COLO668 (cell line): ENCODE data around the gene FOXP2.

ENCODE experiments used
- DNase-seq: peaks from one replicate; lab custom pipeline; 2025; ENCODE audit not compliant: unreplicated experiment; lab: John Stamatoyannopoulos, UW

Gene FOXP2

GRCh38 chr7:114708646-114709045, 294.0 kb downstream of the FOXP2 start:
- DNase-seq = no peak

- DNase-seq = no peak
Observed at GRCh38 chr7:114710499-114710898, 295.9 kb downstream of the FOXP2 start.

DNA sequence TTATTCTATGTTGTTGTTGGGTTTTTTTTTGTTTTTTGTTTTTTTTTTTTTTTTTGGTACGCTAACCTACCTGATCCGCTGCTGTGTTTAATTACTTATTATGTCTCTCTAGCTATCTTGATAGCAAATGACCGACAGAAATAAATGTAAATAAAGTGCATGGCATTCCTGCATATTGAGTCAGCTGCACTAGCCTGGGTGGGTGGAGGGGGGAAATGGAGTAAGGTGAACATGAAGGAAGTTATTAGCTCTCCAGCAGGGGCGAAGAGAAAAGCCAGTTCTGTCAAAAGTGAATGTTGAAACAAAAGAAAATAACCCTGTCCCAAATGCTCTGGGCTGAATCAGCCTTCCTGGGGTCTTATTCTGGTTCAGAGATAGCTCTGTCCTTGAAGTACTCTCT, 296.6 kb downstream of the FOXP2 start:
- no peak for DNase-seq

DNA sequence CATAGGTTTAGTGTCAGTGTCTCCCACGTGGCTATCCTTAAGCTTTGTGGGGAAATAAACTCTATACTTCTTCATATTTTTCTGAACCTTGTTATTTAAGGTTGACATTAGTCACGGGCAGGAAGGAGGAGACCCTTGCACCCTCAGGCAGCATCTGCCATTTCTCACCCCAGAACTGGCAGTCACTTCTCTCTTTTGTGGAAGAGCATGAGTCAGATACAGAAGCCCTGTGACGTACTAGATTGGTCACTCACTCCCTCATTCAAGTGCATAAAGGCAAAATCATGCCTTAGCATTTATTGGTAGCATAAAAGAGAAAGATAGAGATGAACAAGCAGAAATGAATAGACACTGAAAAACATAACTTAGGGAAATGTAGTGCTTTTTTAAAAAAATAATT, 301.3 kb downstream of the FOXP2 start:
- no peak for DNase-seq

- no peak for DNase-seq
Observed at GRCh38 chr7:114718861-114719260, 304.2 kb downstream of the FOXP2 start.

DNA sequence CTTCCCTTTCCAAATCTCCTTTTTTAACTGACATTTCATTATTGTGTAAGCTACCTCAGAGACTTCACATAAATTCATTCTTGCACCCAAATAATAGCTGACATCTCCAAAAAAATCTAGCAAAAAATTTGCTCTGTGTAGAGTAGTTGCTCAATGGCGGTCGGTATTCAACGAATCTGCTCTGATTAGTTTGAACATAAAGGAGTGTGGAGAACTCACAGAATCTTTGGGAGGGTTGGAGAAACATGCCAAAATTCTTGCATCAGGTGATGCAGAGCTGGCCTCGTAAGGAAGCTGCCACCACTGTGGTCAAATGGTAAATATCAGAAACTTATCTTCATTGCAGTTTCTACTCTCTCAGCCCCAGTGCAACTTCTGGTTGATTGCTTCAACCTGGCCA, 306.1 kb downstream of the FOXP2 start:
- DNase-seq = no peak

- DNase-seq = no peak
Observed at GRCh38 chr7:114722562-114722961, 307.9 kb downstream of the FOXP2 start.

GRCh38 chr7:114723308-114723707, 308.7 kb downstream of the FOXP2 start:
- DNase-seq = no peak

DNA sequence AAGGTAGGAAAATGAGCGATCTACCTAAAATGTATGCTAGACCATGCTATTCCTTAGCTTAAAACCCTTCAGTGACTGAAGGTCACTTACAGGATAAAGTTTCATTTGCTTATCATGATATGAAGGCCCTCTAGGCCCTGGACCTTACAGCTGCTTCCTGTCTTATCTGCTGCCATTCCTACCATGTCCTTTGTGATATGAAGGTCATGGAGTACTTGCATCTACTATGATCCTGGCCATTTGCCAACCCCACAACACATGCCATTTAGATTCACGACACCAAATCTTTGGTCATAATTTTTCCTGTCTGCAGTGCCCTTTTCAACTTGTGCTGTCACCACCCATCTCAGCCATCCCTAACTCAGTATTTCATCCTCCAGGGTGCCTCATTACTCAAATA, 325.5 kb downstream of the FOXP2 start:
- no peak for DNase-seq

GRCh38 chr7:114740941-114741340, 326.3 kb downstream of the FOXP2 start:
- DNase-seq = no peak

GRCh38 chr7:114741911-114742310, 327.3 kb downstream of the FOXP2 start:
- no peak for DNase-seq
